Panc1 (cell line): Measurements from ENCODE around the gene CABLES2. TPM values are rescaled to one million over a fixed set of nuclear protein-coding genes. Genes with fewer than 3 reads are reported as not detected.

Experiments used
- ATAC-seq: fragments of 200-7000 bp; cut with Tn5 transposase; 2 replicates; pipeline ENCODE4 v1.9.1; 2020; ENCODE audit warnings: mild to moderate bottlenecking, moderate library complexity
- BruUV-seq: library from RNA; stranded (reverse); fragments of 400-500 nt; replicated peaks from 2 replicates; lab custom pipeline; 2021; lab: Mats Ljungman, UMichigan
- CTCF ChIA-PET: fragments of 300-600 bp; sonication (Branson Sonifier 250); formaldehyde crosslinking; loops from one replicate; lab custom pipeline; 2022; ENCODE audit warnings: antibody characterized with exemption; lab: Charles Lee
- POLR2A ChIA-PET: fragments of 300-600 bp; sonication (Branson Sonifier 250); formaldehyde crosslinking; loops from one replicate; lab custom pipeline; 2022; ENCODE audit warnings: antibody characterized with exemption; lab: Charles Lee
- DNase-seq: peaks from one replicate; pipeline ENCODE4 v3.0.0-alpha.2; 2010; ENCODE audit warnings: low read depth, low spot score
- H3K27ac ChIP-seq: 2 replicates; pipeline ENCODE4 v1.5.1; 2011; ENCODE audit warnings: mild to moderate bottlenecking, low read length, inconsistent platforms
- H3K27me3 ChIP-seq: fragments of 200-500 bp; sonication (Bioruptor generic); 2 replicates; pipeline ENCODE4 v1.6.0; 2014; ENCODE audit warnings: low read length, inconsistent platforms; ENCODE audit not compliant: control insufficient read depth, insufficient read depth
- H3K36me3 ChIP-seq: fragments of 200-500 bp; sonication (Bioruptor generic); 2 replicates; pipeline ENCODE4 v1.5.1; 2014; ENCODE audit warnings: inconsistent platforms, mild to moderate bottlenecking, low read length, moderate library complexity; ENCODE audit not compliant: control insufficient read depth, insufficient read depth
- H3K4me1 ChIP-seq: 2 replicates; pipeline ENCODE4 v1.5.1; 2011; ENCODE audit warnings: inconsistent platforms, mild to moderate bottlenecking, low read length, moderate library complexity; ENCODE audit not compliant: control insufficient read depth, insufficient read depth
- H3K4me3 ChIP-seq, 2 experiments: 2 replicates each; pipeline ENCODE4 v1.5.1; 2011 to 2012; ENCODE audit warnings: low read depth in 2 of 2, low read length in 2 of 2, mild to moderate bottlenecking in 2 of 2, inconsistent platforms in 1 of 2, moderate library complexity in 1 of 2
- H3K9me3 ChIP-seq: fragments of 200-500 bp; sonication (Bioruptor generic); 2 replicates; pipeline ENCODE4 v1.5.1; 2014; ENCODE audit warnings: low read depth, mild to moderate bottlenecking, inconsistent platforms, low read length, moderate library complexity; ENCODE audit not compliant: control insufficient read depth, insufficient read depth
- POLR2AphosphoS5 ChIP-seq: IDR thresholded peaks from 2 replicates; pipeline ENCODE4 v1.6.1; 2012; ENCODE audit warnings: mild to moderate bottlenecking, low read depth, low read length, moderate library complexity
- SIN3A ChIP-seq: IDR thresholded peaks from 2 replicates; pipeline ENCODE4 v1.6.1; 2012; ENCODE audit warnings: low read depth, mild to moderate bottlenecking, low read length, moderate library complexity, borderline replicate concordance; ENCODE audit not compliant: insufficient read depth
- TCF7L2 ChIP-seq: IDR thresholded peaks from 2 replicates; pipeline ENCODE4 v1.6.1; 2011; ENCODE audit warnings: mild to moderate bottlenecking, low read depth, low read length, inconsistent platforms
- in situ Hi-C: cut with HindIII; loops from 2 replicates; pipeline ENCODE4 v1.10.0; 2016; ENCODE audit warnings: low sequenced_read_pairs, low pct_unique_long_range_greater_than_20kb
- intact Hi-C: fragments of 100-400 bp; cut with micrococcal nuclease; formaldehyde crosslinking; loops from one replicate; pipeline ENCODE4 v1.10.0; 2022; ENCODE audit not compliant: unreplicated experiment
- total RNA-seq: library from RNA; stranded (reverse); gene quantifications from one replicate; pipeline ENCODE4 v1.2.1, GENCODE V29; 2021; ENCODE audit not compliant: unreplicated experiment
- TF ChIP-seq, protein P1 (sequence below): fragments of 450-650 bp; IDR thresholded peaks from 2 replicates; pipeline ENCODE4 v1.5.1; 2017; ENCODE audit warnings: mild to moderate bottlenecking
- TF ChIP-seq, protein P2 (sequence below), 2 experiments: IDR thresholded peaks; 2 replicates each; pipeline ENCODE4 v1.6.1; 2011 to 2012; ENCODE audit warnings: low read depth in 2 of 2, control low read depth in 1 of 2, low read length in 1 of 2, mild to moderate bottlenecking in 1 of 2, moderate library complexity in 1 of 2; ENCODE audit not compliant: insufficient read depth in 1 of 2

Gene CABLES2
- total RNA-seq, 1 experiment from 2014 or later: 9.8 TPM

DNA sequence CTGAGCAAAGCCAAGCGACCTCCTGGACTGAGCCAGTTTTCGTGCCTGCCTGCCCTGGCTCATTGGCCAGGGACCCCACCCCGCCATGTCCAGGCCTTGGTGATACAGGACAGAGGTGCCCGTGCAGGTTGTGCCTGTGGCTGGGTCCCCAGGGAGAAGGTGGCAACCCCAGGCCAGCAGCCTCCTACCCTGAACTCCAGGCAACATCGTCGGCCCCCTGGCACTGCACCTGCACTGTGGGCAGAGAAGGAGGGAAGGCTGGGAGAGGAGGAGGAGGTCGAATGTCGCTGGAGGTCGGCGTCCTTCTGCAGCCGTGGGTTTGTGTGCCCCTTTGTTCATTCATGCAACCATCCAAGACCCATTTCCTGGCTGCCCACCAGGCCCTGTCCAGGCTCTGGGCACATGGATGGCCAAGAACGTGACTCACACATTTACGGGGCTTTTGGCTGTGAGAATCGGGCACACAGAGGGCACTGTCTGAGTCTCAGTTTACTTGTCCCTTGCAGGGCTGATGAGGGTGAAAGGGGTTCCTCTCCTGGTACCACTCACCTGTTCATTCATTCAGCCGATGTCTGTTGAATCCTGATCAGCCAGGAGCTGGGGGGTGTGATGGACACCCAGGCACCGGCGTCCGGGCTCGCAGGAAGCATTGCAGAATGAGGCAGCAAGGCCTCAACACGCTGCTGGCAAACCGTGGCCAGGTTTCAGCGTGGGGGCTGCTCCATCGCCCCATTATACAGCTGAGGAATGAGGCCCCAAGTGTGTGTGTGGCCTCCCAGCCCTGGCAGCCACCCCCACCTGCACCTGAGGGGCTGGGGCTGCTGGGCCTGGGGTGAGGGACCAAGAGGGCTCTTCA is 22.6 kb upstream of the CABLES2 start:
- H3K27ac ChIP-seq: no peak overlapping the region
- ATAC-seq: no peak
- POLR2A ChIA-PET: no interaction called here
- TF ChIP-seq, protein P1, sequence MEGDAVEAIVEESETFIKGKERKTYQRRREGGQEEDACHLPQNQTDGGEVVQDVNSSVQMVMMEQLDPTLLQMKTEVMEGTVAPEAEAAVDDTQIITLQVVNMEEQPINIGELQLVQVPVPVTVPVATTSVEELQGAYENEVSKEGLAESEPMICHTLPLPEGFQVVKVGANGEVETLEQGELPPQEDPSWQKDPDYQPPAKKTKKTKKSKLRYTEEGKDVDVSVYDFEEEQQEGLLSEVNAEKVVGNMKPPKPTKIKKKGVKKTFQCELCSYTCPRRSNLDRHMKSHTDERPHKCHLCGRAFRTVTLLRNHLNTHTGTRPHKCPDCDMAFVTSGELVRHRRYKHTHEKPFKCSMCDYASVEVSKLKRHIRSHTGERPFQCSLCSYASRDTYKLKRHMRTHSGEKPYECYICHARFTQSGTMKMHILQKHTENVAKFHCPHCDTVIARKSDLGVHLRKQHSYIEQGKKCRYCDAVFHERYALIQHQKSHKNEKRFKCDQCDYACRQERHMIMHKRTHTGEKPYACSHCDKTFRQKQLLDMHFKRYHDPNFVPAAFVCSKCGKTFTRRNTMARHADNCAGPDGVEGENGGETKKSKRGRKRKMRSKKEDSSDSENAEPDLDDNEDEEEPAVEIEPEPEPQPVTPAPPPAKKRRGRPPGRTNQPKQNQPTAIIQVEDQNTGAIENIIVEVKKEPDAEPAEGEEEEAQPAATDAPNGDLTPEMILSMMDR: no peak
- TF ChIP-seq, protein P2, sequence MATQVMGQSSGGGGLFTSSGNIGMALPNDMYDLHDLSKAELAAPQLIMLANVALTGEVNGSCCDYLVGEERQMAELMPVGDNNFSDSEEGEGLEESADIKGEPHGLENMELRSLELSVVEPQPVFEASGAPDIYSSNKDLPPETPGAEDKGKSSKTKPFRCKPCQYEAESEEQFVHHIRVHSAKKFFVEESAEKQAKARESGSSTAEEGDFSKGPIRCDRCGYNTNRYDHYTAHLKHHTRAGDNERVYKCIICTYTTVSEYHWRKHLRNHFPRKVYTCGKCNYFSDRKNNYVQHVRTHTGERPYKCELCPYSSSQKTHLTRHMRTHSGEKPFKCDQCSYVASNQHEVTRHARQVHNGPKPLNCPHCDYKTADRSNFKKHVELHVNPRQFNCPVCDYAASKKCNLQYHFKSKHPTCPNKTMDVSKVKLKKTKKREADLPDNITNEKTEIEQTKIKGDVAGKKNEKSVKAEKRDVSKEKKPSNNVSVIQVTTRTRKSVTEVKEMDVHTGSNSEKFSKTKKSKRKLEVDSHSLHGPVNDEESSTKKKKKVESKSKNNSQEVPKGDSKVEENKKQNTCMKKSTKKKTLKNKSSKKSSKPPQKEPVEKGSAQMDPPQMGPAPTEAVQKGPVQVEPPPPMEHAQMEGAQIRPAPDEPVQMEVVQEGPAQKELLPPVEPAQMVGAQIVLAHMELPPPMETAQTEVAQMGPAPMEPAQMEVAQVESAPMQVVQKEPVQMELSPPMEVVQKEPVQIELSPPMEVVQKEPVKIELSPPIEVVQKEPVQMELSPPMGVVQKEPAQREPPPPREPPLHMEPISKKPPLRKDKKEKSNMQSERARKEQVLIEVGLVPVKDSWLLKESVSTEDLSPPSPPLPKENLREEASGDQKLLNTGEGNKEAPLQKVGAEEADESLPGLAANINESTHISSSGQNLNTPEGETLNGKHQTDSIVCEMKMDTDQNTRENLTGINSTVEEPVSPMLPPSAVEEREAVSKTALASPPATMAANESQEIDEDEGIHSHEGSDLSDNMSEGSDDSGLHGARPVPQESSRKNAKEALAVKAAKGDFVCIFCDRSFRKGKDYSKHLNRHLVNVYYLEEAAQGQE (IDR thresholded peaks at IDR 0.05; ENCODE audit: insufficient read depth in 1 of 2, low read depth in 2 of 2, low read length in 1 of 2): no peak
- TF ChIP-seq POLR2AphosphoS5: no peak
- TF ChIP-seq TCF7L2: no peak
- no peak for TF ChIP-seq SIN3A
- in situ Hi-C loops (no loop called here), intact Hi-C loops (no loop called here)
- H3K36me3 ChIP-seq: no peaks in the 10 kb centered on the region
- CTCF ChIA-PET: no interaction called here
- no peaks in the 10 kb centered on the region for H3K27me3 ChIP-seq
- no peak overlapping the region for H3K4me3 ChIP-seq
- DNase-seq: no peak
- no TSS peak for BruUV-seq
- no peaks in the 10 kb centered on the region for H3K9me3 ChIP-seq
- no peaks in the 10 kb centered on the region for H3K4me1 ChIP-seq

DNA sequence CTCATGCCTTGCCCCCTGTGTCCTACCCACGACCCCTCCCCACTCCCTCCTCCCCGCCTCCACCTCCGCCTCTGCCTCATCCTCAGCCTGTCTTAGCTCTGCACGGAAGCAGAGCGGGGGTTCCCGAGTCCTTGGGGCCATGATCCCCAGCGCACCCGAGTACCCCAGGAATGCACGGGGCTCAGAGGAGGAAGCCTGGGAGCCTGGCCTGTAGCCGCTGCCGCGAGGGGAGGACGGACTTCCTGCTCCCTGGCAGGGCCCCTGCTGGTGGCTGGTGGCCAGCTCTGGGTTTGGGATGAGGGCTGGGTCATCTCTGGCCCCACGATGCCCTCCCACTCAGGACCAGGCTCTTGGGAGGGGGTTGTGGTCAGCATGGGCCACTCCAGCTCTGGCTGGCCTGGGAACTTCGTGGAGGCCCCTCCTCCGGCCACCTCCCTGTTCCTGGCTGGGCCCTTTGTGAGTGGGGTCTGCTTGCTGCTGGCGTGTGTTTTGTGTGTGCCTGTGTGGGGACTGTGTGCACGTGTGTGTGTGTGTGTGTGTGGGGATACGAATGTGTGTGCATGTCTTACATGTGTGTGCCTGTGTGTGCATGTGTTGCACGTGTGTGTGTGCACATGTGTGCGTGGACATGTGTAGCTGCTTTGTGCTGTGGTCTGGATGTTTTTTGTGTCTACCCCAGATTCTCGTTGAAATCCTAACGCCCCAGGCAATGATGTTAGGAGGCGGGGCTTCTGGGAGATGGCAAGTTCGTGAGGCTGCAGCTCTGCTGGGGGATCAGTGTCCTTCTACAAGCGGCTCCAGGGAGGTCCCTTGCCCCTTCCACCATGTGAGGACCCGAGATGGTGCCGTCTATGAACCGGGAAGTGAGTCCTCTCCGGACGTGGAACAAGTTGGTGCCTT is 21.6 kb upstream of the CABLES2 start:
- DNase-seq (no peak), ATAC-seq (no peak)
- no peaks in the 10 kb centered on the region for H3K9me3 ChIP-seq
- no peaks in the 10 kb centered on the region for H3K27me3 ChIP-seq
- TF ChIP-seq, protein P1: no peak
- TF ChIP-seq SIN3A: no peak
- TF ChIP-seq TCF7L2: no peak
- TF ChIP-seq, protein P2 (IDR thresholded peaks at IDR 0.05; ENCODE audit: insufficient read depth in 1 of 2, low read depth in 2 of 2, low read length in 1 of 2): no peak
- no peak for TF ChIP-seq POLR2AphosphoS5
- POLR2A ChIA-PET: no interaction called here
- H3K36me3 ChIP-seq: no peaks in the 10 kb centered on the region
- intact Hi-C loops: no loop called here
- CTCF ChIA-PET: no interaction called here
- no peaks in the 10 kb centered on the region; the same call in 1 of the 2 replicates for H3K4me1 ChIP-seq
- no TSS peak for BruUV-seq
- no peak overlapping the region for H3K4me3 ChIP-seq
- H3K27ac ChIP-seq: no peak overlapping the region
- in situ Hi-C loops: no loop called here
